K562 (cell line): ENCODE data around the gene ZNF260. TPM values are rescaled to one million over a fixed set of nuclear protein-coding genes. Genes with fewer than 3 reads are reported as not detected.

ENCODE experiments used
- C11orf30 ChIP-seq: fragments of 450-650 bp; IDR thresholded peaks from 2 replicates; pipeline ENCODE4 v1.6.1; 2016; ENCODE audit warnings: low read depth, mild to moderate bottlenecking
- CHCHD3 ChIP-seq: fragments of 250-450 bp; sonication (Bioruptor Pico); IDR thresholded peaks from 2 replicates; pipeline ENCODE4 v2.1.2; 2022; ENCODE audit warnings: mild to moderate bottlenecking
- FOXM1 ChIP-seq, 2 experiments: fragments of 450-650 bp in 1 of 2; sonication (generic) in 1 of 2; formaldehyde crosslinking in 1 of 2; IDR thresholded peaks; 2 replicates each; pipeline versions ENCODE4 v1.6.1 to v1.9.0; 2017 to 2022; ENCODE audit warnings: low read depth in 2 of 2, mild to moderate bottlenecking in 2 of 2, missing genetic modification reagents in 1 of 2, moderate library complexity in 1 of 2
- GATAD2B ChIP-seq: fragments of 450-650 bp; IDR thresholded peaks from 2 replicates; pipeline ENCODE4 v1.6.1; 2017; ENCODE audit warnings: mild to moderate bottlenecking, borderline replicate concordance
- GTF2A2 ChIP-seq: IDR thresholded peaks from 2 replicates; pipeline ENCODE4 v1.6.1; 2016; ENCODE audit warnings: mild to moderate bottlenecking, missing genetic modification characterization, missing compliant biosample characterization
- HDAC3 ChIP-seq: fragments of 450-650 bp; IDR thresholded peaks from 2 replicates; pipeline ENCODE4 v1.6.1; 2018; ENCODE audit warnings: borderline replicate concordance, mild to moderate bottlenecking, moderate library complexity; ENCODE audit not compliant: partially characterized antibody
- HES1 ChIP-seq: fragments of 450-650 bp; IDR thresholded peaks from 2 replicates; pipeline ENCODE4 v1.6.1; 2016; ENCODE audit warnings: low read depth, mild to moderate bottlenecking, moderate library complexity
- KLF16 ChIP-seq: IDR thresholded peaks from 2 replicates; pipeline ENCODE4 v1.6.1; 2016; ENCODE audit warnings: antibody characterized with exemption
- MTA1 ChIP-seq: fragments of 450-650 bp; IDR thresholded peaks from 2 replicates; pipeline ENCODE4 v1.6.1; 2017; ENCODE audit warnings: borderline replicate concordance
- NFATC3 ChIP-seq: fragments of 450-650 bp; IDR thresholded peaks from 2 replicates; pipeline ENCODE4 v1.6.1; 2017; ENCODE audit warnings: mild to moderate bottlenecking
- NR2C2 ChIP-seq, 2 experiments: fragments of 200-800 bp in 1 of 2; sonication (Bioruptor generic) in 1 of 2; sonication (generic) in 1 of 2; formaldehyde crosslinking in 1 of 2; IDR thresholded peaks; 2 replicates each; pipeline versions ENCODE4 v1.6.1 to v1.8.0; 2016 to 2022; ENCODE audit warnings: mild to moderate bottlenecking in 1 of 2, missing compliant biosample characterization in 1 of 2, missing genetic modification characterization in 1 of 2, missing genetic modification reagents in 1 of 2
- PREB ChIP-seq: sonication (generic); formaldehyde crosslinking; IDR thresholded peaks from 2 replicates; pipeline ENCODE4 v1.8.1; 2023; ENCODE audit warnings: mild to moderate bottlenecking, missing genetic modification reagents
- SMARCB1 ChIP-seq: IDR thresholded peaks from 2 replicates; pipeline ENCODE4 v1.6.1; 2011; ENCODE audit warnings: improper control_type of control experiment, low read depth; ENCODE audit not compliant: insufficient read length
- SNAPC5 ChIP-seq: fragments of 250-450 bp; sonication (Bioruptor Pico); IDR thresholded peaks from 2 replicates; pipeline ENCODE4 v1.8.0; 2021; ENCODE audit warnings: moderate library complexity, mild to moderate bottlenecking, inconsistent platforms
- TCF15 ChIP-seq: fragments of 250-450 bp; sonication (Bioruptor Pico); IDR thresholded peaks from 2 replicates; pipeline ENCODE4 v1.8.0; 2022; ENCODE audit warnings: moderate library complexity, mild to moderate bottlenecking, inconsistent platforms
- TRIM24 ChIP-seq, 2 experiments: fragments of 450-650 bp; IDR thresholded peaks; 2 replicates each; pipeline ENCODE4 v1.6.1; 2016
- WHSC1 ChIP-seq: IDR thresholded peaks from one replicate; pipeline ENCODE4 v1.6.1; 2012; ENCODE audit warnings: low read length, control low read depth, inconsistent platforms
- polyA plus RNA-seq, 8 experiments: library from polyadenylated mRNA; depleted of rRNA in 4 of 8; stranded (reverse) in 5 of 8; unstranded in 3 of 8; fragments of >200 nt; fragmentation: Nextera tagmentation in 2 of 8; fragmentation: Illumina TruSeq in 1 of 8; extraction: Ambion mirVana in 2 of 8; extraction: Trizol in 1 of 8; gene quantifications; 2 replicates each; pipeline versions ENCODE4 v1.2.1 to v1.2.3, GENCODE V29; 2011 to 2014; ENCODE audit warnings: inconsistent platforms in 1 of 8, missing spikeins in 1 of 8
- total RNA-seq, 7 experiments: library from RNA; depleted of rRNA in 6 of 7; stranded (reverse); fragments of >200 nt in 6 of 7; fragmentation: Illumina TruSeq in 2 of 7; extraction: Trizol in 2 of 7; gene quantifications; 2 replicates each; pipeline versions ENCODE4 v1.2.1 to v1.2.3, GENCODE V29; 2011 to 2021; ENCODE audit warnings: low replicate concordance in 1 of 7
- TF ChIP-seq, protein P1 (sequence below): sonication (generic); formaldehyde crosslinking; IDR thresholded peaks from 2 replicates; pipeline ENCODE4 v1.8.1; 2022; ENCODE audit warnings: missing genetic modification reagents
- TF ChIP-seq, protein P2 (sequence below): fragments of 250-450 bp; sonication (Bioruptor Pico); IDR thresholded peaks from 2 replicates; pipeline ENCODE4 v1.8.0; 2021; ENCODE audit warnings: moderate library complexity, mild to moderate bottlenecking, inconsistent platforms
- TF ChIP-seq, protein P3 (sequence below): sonication (generic); formaldehyde crosslinking; IDR thresholded peaks from 2 replicates; pipeline ENCODE4 v1.9.0; 2022; ENCODE audit warnings: mild to moderate bottlenecking, missing genetic modification reagents
- TF ChIP-seq, protein P4 (sequence below): sonication (generic); formaldehyde crosslinking; IDR thresholded peaks from 2 replicates; pipeline ENCODE4 v1.9.0; 2022; ENCODE audit warnings: mild to moderate bottlenecking, missing genetic modification reagents

The ZNF260 gene
- total and polyA plus RNA-seq, 9 of the 15 experiments (the other 6 are each of a cell fraction or from before 2014, with no cell fraction given) = 2.6 to 16.6 (median 5.8) TPM

GRCh38 chr19:36573020-36573894 lies 45.2 kb upstream of the ZNF260 start, which contains the start of gene ZNF529 (continued):
- TF ChIP-seq FOXM1 (IDR thresholded peaks at IDR 0.05; ENCODE audit: low read depth) = no peak
- no peak for TF ChIP-seq FOXM1 (CRISPR knock-in tag; IDR thresholded peaks at IDR 0.05; ENCODE audit: low read depth)
- TF ChIP-seq KLF16 = no peak
- TF ChIP-seq NR2C2 (CRISPR knock-in tag; IDR thresholded peaks at IDR 0.05) = peak; percentile 100
- TF ChIP-seq NR2C2 (tag; IDR thresholded peaks at IDR 0.05) = peak; percentile 100
- TF ChIP-seq CHCHD3 = no peak
- TF ChIP-seq PREB (CRISPR knock-in tag) = no peak
- TF ChIP-seq SMARCB1 = no peak
- no peak for TF ChIP-seq MTA1
- TF ChIP-seq HDAC3 = no peak
- TF ChIP-seq GATAD2B = no peak
- TF ChIP-seq NFATC3 = no peak
- TF ChIP-seq WHSC1 = no peak
- TF ChIP-seq GTF2A2 (tag) = no peak
- TF ChIP-seq, protein P1, sequence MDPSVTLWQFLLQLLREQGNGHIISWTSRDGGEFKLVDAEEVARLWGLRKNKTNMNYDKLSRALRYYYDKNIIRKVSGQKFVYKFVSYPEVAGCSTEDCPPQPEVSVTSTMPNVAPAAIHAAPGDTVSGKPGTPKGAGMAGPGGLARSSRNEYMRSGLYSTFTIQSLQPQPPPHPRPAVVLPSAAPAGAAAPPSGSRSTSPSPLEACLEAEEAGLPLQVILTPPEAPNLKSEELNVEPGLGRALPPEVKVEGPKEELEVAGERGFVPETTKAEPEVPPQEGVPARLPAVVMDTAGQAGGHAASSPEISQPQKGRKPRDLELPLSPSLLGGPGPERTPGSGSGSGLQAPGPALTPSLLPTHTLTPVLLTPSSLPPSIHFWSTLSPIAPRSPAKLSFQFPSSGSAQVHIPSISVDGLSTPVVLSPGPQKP (CRISPR knock-in tag) = no peak
- no peak for TF ChIP-seq SNAPC5 (CRISPR knock-in tag)
- TF ChIP-seq TCF15 = no peak
- TF ChIP-seq, protein P2, sequence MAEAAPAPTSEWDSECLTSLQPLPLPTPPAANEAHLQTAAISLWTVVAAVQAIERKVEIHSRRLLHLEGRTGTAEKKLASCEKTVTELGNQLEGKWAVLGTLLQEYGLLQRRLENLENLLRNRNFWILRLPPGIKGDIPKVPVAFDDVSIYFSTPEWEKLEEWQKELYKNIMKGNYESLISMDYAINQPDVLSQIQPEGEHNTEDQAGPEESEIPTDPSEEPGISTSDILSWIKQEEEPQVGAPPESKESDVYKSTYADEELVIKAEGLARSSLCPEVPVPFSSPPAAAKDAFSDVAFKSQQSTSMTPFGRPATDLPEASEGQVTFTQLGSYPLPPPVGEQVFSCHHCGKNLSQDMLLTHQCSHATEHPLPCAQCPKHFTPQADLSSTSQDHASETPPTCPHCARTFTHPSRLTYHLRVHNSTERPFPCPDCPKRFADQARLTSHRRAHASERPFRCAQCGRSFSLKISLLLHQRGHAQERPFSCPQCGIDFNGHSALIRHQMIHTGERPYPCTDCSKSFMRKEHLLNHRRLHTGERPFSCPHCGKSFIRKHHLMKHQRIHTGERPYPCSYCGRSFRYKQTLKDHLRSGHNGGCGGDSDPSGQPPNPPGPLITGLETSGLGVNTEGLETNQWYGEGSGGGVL (CRISPR knock-in tag) = no peak
- TF ChIP-seq C11orf30 = no peak
- TF ChIP-seq, protein P3, sequence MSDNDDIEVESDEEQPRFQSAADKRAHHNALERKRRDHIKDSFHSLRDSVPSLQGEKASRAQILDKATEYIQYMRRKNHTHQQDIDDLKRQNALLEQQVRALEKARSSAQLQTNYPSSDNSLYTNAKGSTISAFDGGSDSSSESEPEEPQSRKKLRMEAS = peak; percentile 93
- peak in 1 of 2 experiments; percentile 62; a peak in 2 of 4 replicates for TF ChIP-seq TRIM24 (IDR thresholded peaks at IDR 0.05)
- TF ChIP-seq, protein P4, sequence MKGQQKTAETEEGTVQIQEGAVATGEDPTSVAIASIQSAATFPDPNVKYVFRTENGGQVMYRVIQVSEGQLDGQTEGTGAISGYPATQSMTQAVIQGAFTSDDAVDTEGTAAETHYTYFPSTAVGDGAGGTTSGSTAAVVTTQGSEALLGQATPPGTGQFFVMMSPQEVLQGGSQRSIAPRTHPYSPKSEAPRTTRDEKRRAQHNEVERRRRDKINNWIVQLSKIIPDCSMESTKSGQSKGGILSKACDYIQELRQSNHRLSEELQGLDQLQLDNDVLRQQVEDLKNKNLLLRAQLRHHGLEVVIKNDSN = peak; percentile 52; the same call in 1 of the 2 replicates
- TF ChIP-seq HES1 = no peak
